HCT116 (cell line): Measurements from ENCODE around the gene TIMM17A. TPM values are rescaled to one million over a fixed set of nuclear protein-coding genes. Genes with fewer than 3 reads are reported as not detected.

ENCODE experiments used
- ATAC-seq: fragments of 200-7000 bp; cut with Tn5 transposase; 2 replicates; pipeline ENCODE4 v1.9.1; 2020; ENCODE audit warnings: mild to moderate bottlenecking, moderate library complexity
- Bru-seq: library from RNA; stranded (reverse); fragments of 400-500 nt; gene quantifications from one replicate; lab custom pipeline; 2021; lab: Mats Ljungman, UMichigan
- BruChase-seq, 2 experiments: library from RNA; stranded (reverse); fragments of 400-500 nt; gene quantifications; one replicate each; lab custom pipeline; 2021; lab: Mats Ljungman, UMichigan
- BruUV-seq: library from RNA; stranded (reverse); fragments of 400-500 nt; replicated peaks from 2 replicates; lab custom pipeline; 2021; lab: Mats Ljungman, UMichigan
- CTCF ChIA-PET: fragments of 300-600 bp; sonication (Branson Sonifier 250); formaldehyde crosslinking; loops from one replicate; lab custom pipeline; 2021; ENCODE audit warnings: antibody characterized with exemption; lab: Charles Lee
- POLR2A ChIA-PET: fragments of 300-600, 350-600 bp; sonication (Branson Sonifier 250); formaldehyde crosslinking; loops from one replicate; lab custom pipeline; 2021; ENCODE audit warnings: antibody characterized with exemption; lab: Charles Lee
- RAD21 ChIA-PET, 2 experiments: fragments of 300-600 bp; sonication (Branson Sonifier 250); formaldehyde crosslinking; loops; one replicate each; lab custom pipeline; 2023; ENCODE audit warnings: low total read pairs in 2 of 2; ENCODE audit not compliant: uncharacterized antibody in 2 of 2, unreplicated experiment in 2 of 2, low non-redundant PET in 1 of 2; lab: Charles Lee
- DNase-seq: peaks from one replicate; pipeline ENCODE4 v3.0.0-alpha.2; 2010; ENCODE audit warnings: low read depth, low spot score
- H2AFZ ChIP-seq: fragments of 200-600 bp; shearing (Covaris generic), sonication (generic); 2 replicates; pipeline ENCODE4 v1.6.1; 2017; ENCODE audit warnings: low read depth, mixed run types, mixed read lengths, antibody characterized with exemption, low read length; ENCODE audit not compliant: poor library complexity, severe bottlenecking
- H3K27ac ChIP-seq: 2 replicates; pipeline ENCODE4 v1.5.1; 2012; ENCODE audit warnings: low read depth, low read length
- H3K27me3 ChIP-seq: fragments of 200-600 bp; sonication (generic); 2 replicates; pipeline ENCODE4 v1.6.1; 2016; ENCODE audit warnings: mixed run types, low read length, mixed read lengths; ENCODE audit not compliant: insufficient read depth
- H3K36me3 ChIP-seq, 2 experiments: fragments of 200-500 bp in 1 of 2; fragments of 200-600 bp in 1 of 2; sonication (Bioruptor generic) in 1 of 2; sonication (generic) in 1 of 2; 2 replicates each; pipeline versions ENCODE4 v1.5.1 to v1.6.1; 2014 to 2016; ENCODE audit warnings: low read length in 2 of 2, inconsistent platforms in 1 of 2, mixed read lengths in 1 of 2, mixed run types in 1 of 2; ENCODE audit not compliant: insufficient read depth in 2 of 2, control insufficient read depth in 1 of 2
- H3K4me1 ChIP-seq, 2 experiments: fragments of 200-600 bp in 1 of 2; sonication (generic) in 1 of 2; 2 replicates each; pipeline versions ENCODE4 v1.5.1 to v1.6.1; 2012 to 2017; ENCODE audit warnings: low read length in 2 of 2, inconsistent platforms in 1 of 2, mild to moderate bottlenecking in 1 of 2, mixed read lengths in 1 of 2, mixed run types in 1 of 2, moderate library complexity in 1 of 2; ENCODE audit not compliant: insufficient read depth in 2 of 2, control insufficient read depth in 1 of 2
- H3K4me2 ChIP-seq: fragments of 200-600 bp; sonication (generic); 2 replicates; pipeline ENCODE4 v1.6.1; 2017; ENCODE audit warnings: mixed run types, low read length, mixed read lengths
- H3K4me3 ChIP-seq, 2 experiments: fragments of 200-600 bp in 1 of 2; sonication (generic) in 1 of 2; replicated peaks in 1 of 2; 2 replicates each; pipeline ENCODE4 v1.5.1; 2011 to 2016; ENCODE audit warnings: low read length in 2 of 2, control low read depth in 1 of 2, low read depth in 1 of 2, mild to moderate bottlenecking in 1 of 2, mixed read lengths in 1 of 2, mixed run types in 1 of 2
- H3K79me2 ChIP-seq: fragments of 200-600 bp; sonication (generic); 2 replicates; pipeline ENCODE4 v1.6.1; 2017; ENCODE audit warnings: mild to moderate bottlenecking, mixed run types, low read length, moderate library complexity, mixed read lengths; ENCODE audit not compliant: insufficient read depth
- H3K9ac ChIP-seq: fragments of 200-600 bp; sonication (generic); 2 replicates; pipeline ENCODE4 v1.6.1; 2016; ENCODE audit warnings: low read length, mixed read lengths
- H3K9me2 ChIP-seq: fragments of 200-600 bp; sonication (generic), shearing (Covaris generic); 2 replicates; pipeline ENCODE4 v1.6.1; 2017; ENCODE audit warnings: mixed run types, mild to moderate bottlenecking, moderate library complexity; ENCODE audit not compliant: insufficient read depth
- H3K9me3 ChIP-seq, 2 experiments: fragments of 200-500 bp in 1 of 2; fragments of 200-600 bp in 1 of 2; sonication (Bioruptor generic) in 1 of 2; sonication (generic) in 1 of 2; 2 replicates each; pipeline ENCODE4 v1.6.1; 2014 to 2017; ENCODE audit warnings: low read length in 2 of 2, mixed read lengths in 2 of 2, inconsistent platforms in 1 of 2, low read depth in 1 of 2, mild to moderate bottlenecking in 1 of 2, mixed run types in 1 of 2, moderate library complexity in 1 of 2; ENCODE audit not compliant: control insufficient read depth in 1 of 2, insufficient read depth in 1 of 2
- H4K20me1 ChIP-seq: fragments of 200-600 bp; sonication (generic), shearing (Covaris generic); 2 replicates; pipeline ENCODE4 v1.6.1; 2017; ENCODE audit warnings: mixed run types, mild to moderate bottlenecking, moderate library complexity; ENCODE audit not compliant: insufficient read depth
- CBX3 ChIP-seq: IDR thresholded peaks from 2 replicates; pipeline ENCODE4 v1.6.1; 2012; ENCODE audit warnings: low read depth
- CEBPB ChIP-seq: IDR thresholded peaks from 2 replicates; pipeline ENCODE4 v1.6.1; 2012; ENCODE audit warnings: low read depth
- EGR1 ChIP-seq: IDR thresholded peaks from 2 replicates; pipeline ENCODE4 v1.6.1; 2012; ENCODE audit warnings: low read depth
- ELF1 ChIP-seq: IDR thresholded peaks from 2 replicates; pipeline ENCODE4 v1.6.1; 2012; ENCODE audit warnings: low read depth, borderline replicate concordance
- EZH2 ChIP-seq: fragments of 200-600 bp; sonication (generic); IDR thresholded peaks from 2 replicates; pipeline ENCODE4 v1.6.1; 2017; ENCODE audit warnings: antibody characterized with exemption, mixed run types
- EZH2phosphoT487 ChIP-seq: fragments of 200-600 bp; IDR thresholded peaks from 2 replicates; pipeline ENCODE4 v1.6.1; 2018; ENCODE audit warnings: antibody characterized with exemption, borderline replicate concordance
- FOSL1 ChIP-seq: IDR thresholded peaks from 2 replicates; pipeline ENCODE4 v1.6.1; 2012; ENCODE audit warnings: low read depth
- JUND ChIP-seq: IDR thresholded peaks from 2 replicates; pipeline ENCODE4 v1.6.1; 2012
- POLR2A ChIP-seq: IDR thresholded peaks from 2 replicates; pipeline ENCODE4 v1.7.0; 2011; ENCODE audit warnings: borderline replicate concordance; ENCODE audit not compliant: insufficient read depth, insufficient read length; ENCODE audit errors: extremely low read depth
- POLR2AphosphoS5 ChIP-seq: IDR thresholded peaks from 2 replicates; pipeline ENCODE4 v1.6.1; 2011; ENCODE audit warnings: mild to moderate bottlenecking, low read depth, low read length, moderate library complexity
- RAD21 ChIP-seq: IDR thresholded peaks from 2 replicates; pipeline ENCODE4 v1.6.1; 2012; ENCODE audit warnings: low read depth, mild to moderate bottlenecking
- SIN3A ChIP-seq: IDR thresholded peaks from 2 replicates; pipeline ENCODE4 v1.6.1; 2012; ENCODE audit warnings: low read depth
- SP1 ChIP-seq: IDR thresholded peaks from 2 replicates; pipeline ENCODE4 v1.6.1; 2012; ENCODE audit warnings: low read depth
- SRF ChIP-seq: IDR thresholded peaks from 2 replicates; pipeline ENCODE4 v1.6.1; 2012; ENCODE audit warnings: low read depth
- YY1 ChIP-seq: IDR thresholded peaks from 2 replicates; pipeline ENCODE4 v1.6.1; 2011; ENCODE audit warnings: low read length, low read depth, moderate library complexity, mild to moderate bottlenecking; ENCODE audit not compliant: insufficient replicate concordance; ENCODE audit errors: extremely low read depth
- ZFX ChIP-seq: fragments of 450-650 bp; IDR thresholded peaks from 2 replicates; pipeline ENCODE4 v1.6.1; 2017
- ZNF274 ChIP-seq: fragments of 200-500 bp; sonication (Bioruptor generic); IDR thresholded peaks from 2 replicates; pipeline ENCODE4 v1.6.1; 2014; ENCODE audit warnings: mild to moderate bottlenecking, low read depth, low read length, inconsistent platforms
- intact Hi-C: fragments of 100-400 bp; cut with micrococcal nuclease; formaldehyde crosslinking; loops from 2 replicates; pipeline ENCODE4 v1.10.0; 2022
- long read RNA-seq: library from polyadenylated mRNA; unstranded; transcript quantifications from one replicate; pipeline ENCODE4 v2.0.0, GENCODE V29; 2021; ENCODE audit not compliant: unreplicated experiment
- polyA plus RNA-seq: library from polyadenylated mRNA; unstranded; fragments of >200 nt; gene quantifications from 2 replicates; pipeline ENCODE4 v1.2.1, GENCODE V29; 2012; ENCODE audit warnings: missing spikeins
- total RNA-seq: library from RNA; stranded (reverse); gene quantifications from one replicate; pipeline ENCODE4 v1.2.1, GENCODE V29; 2021; ENCODE audit not compliant: unreplicated experiment
- TF ChIP-seq, protein P1 (sequence below): IDR thresholded peaks from 2 replicates; pipeline ENCODE4 v1.6.1; 2011; ENCODE audit warnings: mild to moderate bottlenecking, low read length, moderate library complexity; ENCODE audit not compliant: insufficient replicate concordance; ENCODE audit errors: extremely low read depth
- TF ChIP-seq, protein P2 (sequence below): IDR thresholded peaks from 2 replicates; pipeline ENCODE4 v1.6.1; 2012; ENCODE audit warnings: low read depth
- TF ChIP-seq, protein P3 (sequence below): IDR thresholded peaks from 2 replicates; pipeline ENCODE4 v1.6.1; 2012
- TF ChIP-seq, protein P4 (sequence below): IDR thresholded peaks from 2 replicates; pipeline ENCODE4 v1.6.1; 2012

TIMM17A gene
- 100 TPM for total RNA-seq
- 42.7 and 44.5 TPM in 2 replicates for polyA plus RNA-seq
- Bru-seq, nascent RNA: percentile 96 among the genes with signal in this experiment
- percentile 94 among the genes with signal in this experiment for BruChase-seq, experiment 1, labeled RNA remaining after a 6-hour chase
- percentile 95 among the genes with signal in this experiment for BruChase-seq, experiment 2, labeled RNA remaining after a 2-hour chase
- long read RNA-seq, transcript TIMM17A-201 (6 exons, 1,659 nt): major isoform, 118 of 151 reads
- long read RNA-seq, partial matches to known transcripts: 23 of 151 reads
- long read RNA-seq, other reads (novel, unspliced or antisense): 6 of 151 reads

DNA sequence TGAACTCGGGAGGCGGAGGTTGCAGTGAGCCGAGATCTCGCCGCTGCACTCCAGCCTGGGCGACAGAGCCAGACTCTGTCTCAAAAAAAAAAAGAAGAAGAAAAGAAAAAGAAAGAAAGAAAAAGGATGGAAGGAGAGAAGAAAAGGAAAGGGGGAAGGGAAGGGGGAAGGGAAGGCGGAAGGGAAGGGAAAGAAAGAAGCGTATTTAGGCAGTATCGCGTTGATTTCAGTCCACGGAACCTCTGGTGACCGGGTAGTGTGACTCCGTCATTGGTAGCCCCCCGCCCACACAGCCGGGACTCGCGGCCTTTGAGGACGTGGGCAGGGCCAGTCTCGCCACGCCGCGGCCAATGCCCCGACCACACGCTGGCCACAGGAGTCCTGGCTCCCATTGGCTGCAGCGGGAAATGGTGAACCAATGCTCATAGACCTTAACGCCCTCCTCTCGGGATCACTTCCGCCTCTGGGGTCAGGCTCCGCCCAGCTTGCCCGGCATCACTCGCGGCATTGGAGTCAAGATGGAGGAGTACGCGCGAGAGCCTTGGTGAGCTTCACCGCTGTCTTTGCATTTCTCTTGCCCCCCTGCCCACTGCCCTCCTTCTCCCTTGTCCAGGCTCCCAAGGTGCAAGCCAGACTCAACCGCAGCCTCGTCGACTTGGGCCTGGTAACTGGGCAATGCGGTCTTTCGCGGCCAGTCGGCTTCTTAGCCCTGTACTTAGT is at the start of gene TIMM17A:
TIMM17A (plus strand) TSS at position 495 of the 720 bp plus-strand sequence; CDS start at position 519, 24 bp downstream.
- Histone ChIP-seq H2AFZ (no peak within 1 kb of the TSS), H4K20me1 (0 out of 2 replicates have a peak, but pooled peaks cover 3% of the 10 kb centered on the region), H3K36me3 (peaks cover 15 to 20% of the 10 kb centered on the region in 2 experiments), H3K9ac (peak within 1 kb of the TSS; percentile 96), H3K79me2 (peaks cover 42% of the 10 kb centered on the region), H3K9me2 (no peaks in the 10 kb centered on the region), H3K4me3 (peak within 1 kb of the TSS; percentile 91 to 94), H3K27ac (peak within 1 kb of the TSS; percentile 79), H3K27me3 (no peaks in the 10 kb centered on the region), H3K4me1 (peaks cover 4 to 10% of the 10 kb centered on the region in 2 experiments; a peak in 1 of 4 replicates), H3K4me2 (peak within 1 kb of the TSS; percentile 73), H3K9me3 (no peaks in the 10 kb centered on the region)
- ATAC-seq: peak; percentile 99
- intact Hi-C loops: loop anchor here (5.0 kb wide), 1 partner anchor 58 kb away; no protein-coding TSS in a partner anchor
- ChIA-PET CTCF (interaction anchor here (1.1 to 2.3 kb wide), 2 partner anchors 17 to 59 kb away, joined by 4 to 13 read pairs; no protein-coding TSS in a partner anchor), POLR2A (interaction anchor here (0.6 to 1.4 kb wide), 8 partner anchors 9 to 235 kb away, joined by 3 to 7 read pairs (median 4); no protein-coding TSS in a partner anchor), RAD21 (no interaction called here)
- no TSS peak for BruUV-seq
- peak; percentile 96 for DNase-seq
- peak; percentile 63; the same call in 1 of the 2 replicates for TF ChIP-seq ELF1
- no peak for TF ChIP-seq EZH2phosphoT487
- TF ChIP-seq, protein P1, sequence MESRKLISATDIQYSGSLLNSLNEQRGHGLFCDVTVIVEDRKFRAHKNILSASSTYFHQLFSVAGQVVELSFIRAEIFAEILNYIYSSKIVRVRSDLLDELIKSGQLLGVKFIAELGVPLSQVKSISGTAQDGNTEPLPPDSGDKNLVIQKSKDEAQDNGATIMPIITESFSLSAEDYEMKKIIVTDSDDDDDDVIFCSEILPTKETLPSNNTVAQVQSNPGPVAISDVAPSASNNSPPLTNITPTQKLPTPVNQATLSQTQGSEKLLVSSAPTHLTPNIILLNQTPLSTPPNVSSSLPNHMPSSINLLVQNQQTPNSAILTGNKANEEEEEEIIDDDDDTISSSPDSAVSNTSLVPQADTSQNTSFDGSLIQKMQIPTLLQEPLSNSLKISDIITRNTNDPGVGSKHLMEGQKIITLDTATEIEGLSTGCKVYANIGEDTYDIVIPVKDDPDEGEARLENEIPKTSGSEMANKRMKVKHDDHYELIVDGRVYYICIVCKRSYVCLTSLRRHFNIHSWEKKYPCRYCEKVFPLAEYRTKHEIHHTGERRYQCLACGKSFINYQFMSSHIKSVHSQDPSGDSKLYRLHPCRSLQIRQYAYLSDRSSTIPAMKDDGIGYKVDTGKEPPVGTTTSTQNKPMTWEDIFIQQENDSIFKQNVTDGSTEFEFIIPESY: peak; percentile 56
- TF ChIP-seq, protein P2, sequence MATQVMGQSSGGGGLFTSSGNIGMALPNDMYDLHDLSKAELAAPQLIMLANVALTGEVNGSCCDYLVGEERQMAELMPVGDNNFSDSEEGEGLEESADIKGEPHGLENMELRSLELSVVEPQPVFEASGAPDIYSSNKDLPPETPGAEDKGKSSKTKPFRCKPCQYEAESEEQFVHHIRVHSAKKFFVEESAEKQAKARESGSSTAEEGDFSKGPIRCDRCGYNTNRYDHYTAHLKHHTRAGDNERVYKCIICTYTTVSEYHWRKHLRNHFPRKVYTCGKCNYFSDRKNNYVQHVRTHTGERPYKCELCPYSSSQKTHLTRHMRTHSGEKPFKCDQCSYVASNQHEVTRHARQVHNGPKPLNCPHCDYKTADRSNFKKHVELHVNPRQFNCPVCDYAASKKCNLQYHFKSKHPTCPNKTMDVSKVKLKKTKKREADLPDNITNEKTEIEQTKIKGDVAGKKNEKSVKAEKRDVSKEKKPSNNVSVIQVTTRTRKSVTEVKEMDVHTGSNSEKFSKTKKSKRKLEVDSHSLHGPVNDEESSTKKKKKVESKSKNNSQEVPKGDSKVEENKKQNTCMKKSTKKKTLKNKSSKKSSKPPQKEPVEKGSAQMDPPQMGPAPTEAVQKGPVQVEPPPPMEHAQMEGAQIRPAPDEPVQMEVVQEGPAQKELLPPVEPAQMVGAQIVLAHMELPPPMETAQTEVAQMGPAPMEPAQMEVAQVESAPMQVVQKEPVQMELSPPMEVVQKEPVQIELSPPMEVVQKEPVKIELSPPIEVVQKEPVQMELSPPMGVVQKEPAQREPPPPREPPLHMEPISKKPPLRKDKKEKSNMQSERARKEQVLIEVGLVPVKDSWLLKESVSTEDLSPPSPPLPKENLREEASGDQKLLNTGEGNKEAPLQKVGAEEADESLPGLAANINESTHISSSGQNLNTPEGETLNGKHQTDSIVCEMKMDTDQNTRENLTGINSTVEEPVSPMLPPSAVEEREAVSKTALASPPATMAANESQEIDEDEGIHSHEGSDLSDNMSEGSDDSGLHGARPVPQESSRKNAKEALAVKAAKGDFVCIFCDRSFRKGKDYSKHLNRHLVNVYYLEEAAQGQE: no peak
- peak; percentile 98 for TF ChIP-seq POLR2AphosphoS5
- TF ChIP-seq, protein P3, sequence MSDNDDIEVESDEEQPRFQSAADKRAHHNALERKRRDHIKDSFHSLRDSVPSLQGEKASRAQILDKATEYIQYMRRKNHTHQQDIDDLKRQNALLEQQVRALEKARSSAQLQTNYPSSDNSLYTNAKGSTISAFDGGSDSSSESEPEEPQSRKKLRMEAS: peak; percentile 91
- TF ChIP-seq SRF: no peak
- no peak for TF ChIP-seq EZH2
- peak; percentile 95 for TF ChIP-seq YY1
- no peak for TF ChIP-seq FOSL1
- TF ChIP-seq SP1: peak; percentile 93
- TF ChIP-seq EGR1: peak; percentile 96
- no peak for TF ChIP-seq CEBPB
- TF ChIP-seq, protein P4, sequence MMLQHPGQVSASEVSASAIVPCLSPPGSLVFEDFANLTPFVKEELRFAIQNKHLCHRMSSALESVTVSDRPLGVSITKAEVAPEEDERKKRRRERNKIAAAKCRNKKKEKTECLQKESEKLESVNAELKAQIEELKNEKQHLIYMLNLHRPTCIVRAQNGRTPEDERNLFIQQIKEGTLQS: no peak
- TF ChIP-seq RAD21: no peak
- no peak for TF ChIP-seq ZNF274
- TF ChIP-seq POLR2A: peak; percentile 95
- peak; percentile 88 for TF ChIP-seq SIN3A
- TF ChIP-seq CBX3: 0 out of 2 replicates have a peak, but pooled peaks have one; percentile 54
- TF ChIP-seq JUND: no peak
- peak; percentile 30; the same call in 1 of the 2 replicates for TF ChIP-seq ZFX
